ENCODE measurements around the gene CYP26A1. TPM values are rescaled to one million over a fixed set of nuclear protein-coding genes. Genes with fewer than 3 reads are reported as not detected.

The CYP26A1 gene, protein sequence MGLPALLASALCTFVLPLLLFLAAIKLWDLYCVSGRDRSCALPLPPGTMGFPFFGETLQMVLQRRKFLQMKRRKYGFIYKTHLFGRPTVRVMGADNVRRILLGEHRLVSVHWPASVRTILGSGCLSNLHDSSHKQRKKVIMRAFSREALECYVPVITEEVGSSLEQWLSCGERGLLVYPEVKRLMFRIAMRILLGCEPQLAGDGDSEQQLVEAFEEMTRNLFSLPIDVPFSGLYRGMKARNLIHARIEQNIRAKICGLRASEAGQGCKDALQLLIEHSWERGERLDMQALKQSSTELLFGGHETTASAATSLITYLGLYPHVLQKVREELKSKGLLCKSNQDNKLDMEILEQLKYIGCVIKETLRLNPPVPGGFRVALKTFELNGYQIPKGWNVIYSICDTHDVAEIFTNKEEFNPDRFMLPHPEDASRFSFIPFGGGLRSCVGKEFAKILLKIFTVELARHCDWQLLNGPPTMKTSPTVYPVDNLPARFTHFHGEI
- total RNA-seq (not detected), polyA plus RNA-seq (under 1 TPM in 1 of 3 donors, not detected in 2; 0.04 TPM)
- long read RNA-seq, donor 1, result 0 reads
- long read RNA-seq, donor 2, result 0 reads

DNA sequence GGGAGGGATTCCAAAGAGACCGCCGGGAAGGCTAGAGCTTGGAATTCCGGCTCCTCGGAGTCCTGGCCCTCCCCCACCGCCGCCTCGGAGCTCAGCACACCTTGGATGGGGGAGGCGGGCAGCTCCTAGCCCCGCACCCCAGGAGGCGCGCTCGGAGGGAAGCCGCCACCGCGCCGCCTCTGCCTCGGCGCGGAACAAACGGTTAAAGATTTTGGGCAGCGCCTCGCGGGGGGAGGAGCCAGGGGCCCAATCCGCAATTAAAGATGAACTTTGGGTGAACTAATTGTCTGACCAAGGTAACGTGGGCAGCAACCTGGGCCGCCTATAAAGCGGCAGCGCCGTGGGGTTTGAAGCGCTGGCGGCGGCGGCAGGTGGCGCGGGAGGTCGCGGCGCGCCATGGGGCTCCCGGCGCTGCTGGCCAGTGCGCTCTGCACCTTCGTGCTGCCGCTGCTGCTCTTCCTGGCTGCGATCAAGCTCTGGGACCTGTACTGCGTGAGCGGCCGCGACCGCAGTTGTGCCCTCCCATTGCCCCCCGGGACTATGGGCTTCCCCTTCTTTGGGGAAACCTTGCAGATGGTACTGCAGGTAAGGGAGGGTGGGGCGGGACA lies at the start of gene CYP26A1:
CYP26A1 (plus strand) TSS at position 355 of the 608 bp plus-strand sequence; CDS start at position 397, 42 bp downstream.
- peak within 1 kb of the TSS; percentile 60 for H3K4me3 ChIP-seq
- TF ChIP-seq, protein P1, sequence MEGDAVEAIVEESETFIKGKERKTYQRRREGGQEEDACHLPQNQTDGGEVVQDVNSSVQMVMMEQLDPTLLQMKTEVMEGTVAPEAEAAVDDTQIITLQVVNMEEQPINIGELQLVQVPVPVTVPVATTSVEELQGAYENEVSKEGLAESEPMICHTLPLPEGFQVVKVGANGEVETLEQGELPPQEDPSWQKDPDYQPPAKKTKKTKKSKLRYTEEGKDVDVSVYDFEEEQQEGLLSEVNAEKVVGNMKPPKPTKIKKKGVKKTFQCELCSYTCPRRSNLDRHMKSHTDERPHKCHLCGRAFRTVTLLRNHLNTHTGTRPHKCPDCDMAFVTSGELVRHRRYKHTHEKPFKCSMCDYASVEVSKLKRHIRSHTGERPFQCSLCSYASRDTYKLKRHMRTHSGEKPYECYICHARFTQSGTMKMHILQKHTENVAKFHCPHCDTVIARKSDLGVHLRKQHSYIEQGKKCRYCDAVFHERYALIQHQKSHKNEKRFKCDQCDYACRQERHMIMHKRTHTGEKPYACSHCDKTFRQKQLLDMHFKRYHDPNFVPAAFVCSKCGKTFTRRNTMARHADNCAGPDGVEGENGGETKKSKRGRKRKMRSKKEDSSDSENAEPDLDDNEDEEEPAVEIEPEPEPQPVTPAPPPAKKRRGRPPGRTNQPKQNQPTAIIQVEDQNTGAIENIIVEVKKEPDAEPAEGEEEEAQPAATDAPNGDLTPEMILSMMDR (IDR thresholded peaks at IDR 0.05), result no peak
- H3K4me1 ChIP-seq, result peaks cover 15% of the 10 kb centered on the region
- H3K36me3 ChIP-seq (ENCODE audit: insufficient read depth in 1 of 2, low read depth in 1 of 2), result no peaks in the 10 kb centered on the region
- DNase-seq, result peak in 1 of 2 donors; percentile 45
- no peak within 1 kb of the TSS for H3K27ac ChIP-seq
- peaks cover 0 to 88% (median 21%) of the 10 kb centered on the region in 3 donors for H3K27me3 ChIP-seq (ENCODE audit: insufficient read depth in 3 of 3, low read length in 2 of 3)
- no peaks in the 10 kb centered on the region for H3K9me3 ChIP-seq
- 1 to 3% (median 1%) methylated on average over 22 to 52 of the region's 52 CpGs for WGBS, 3 donors
- intact Hi-C loops (cut with DNase I), result no loop called here
- ATAC-seq, result peak in 1 of 4 donors; percentile 60

DNA sequence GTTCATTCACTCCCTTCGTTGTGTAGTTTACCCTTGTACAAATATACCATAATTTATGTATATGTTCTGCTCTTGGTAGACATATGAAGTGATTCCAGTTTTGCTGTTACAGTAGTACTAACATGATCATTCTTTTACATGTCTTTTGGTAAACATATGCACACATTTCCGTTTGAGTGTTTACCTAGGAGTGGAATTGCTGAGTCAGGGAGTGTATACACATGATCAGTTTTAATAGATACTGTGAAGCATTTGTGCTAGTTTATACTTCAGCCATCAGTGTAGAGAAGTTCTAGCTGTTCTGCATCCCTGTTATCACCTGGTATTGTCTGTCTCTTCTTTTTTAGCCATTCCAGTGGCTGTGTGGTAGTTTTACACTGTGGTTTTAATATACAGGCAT lies 47.6 kb upstream of the CYP26A1 start:
- Histone ChIP-seq H3K9me3 (peaks cover 5% of the 10 kb centered on the region), H3K27me3 (ENCODE audit: insufficient read depth in 3 of 3, low read length in 2 of 3) (no peaks in the 10 kb centered on the region), H3K36me3 (ENCODE audit: insufficient read depth in 1 of 2, low read depth in 1 of 2) (peaks cover 0 to 28% of the 10 kb centered on the region in 2 donors), H3K27ac (no peak overlapping the region), H3K4me3 (no peak overlapping the region), H3K4me1 (no peaks in the 10 kb centered on the region)
- TF ChIP-seq, protein P1 (IDR thresholded peaks at IDR 0.05), result no peak
- 84 to 91% (median 86%) methylated on average over 2 of the region's 2 CpGs for WGBS, 3 donors
- DNase-seq (no peak), ATAC-seq (no peak)
- intact Hi-C loops (cut with DNase I), result no loop called here

- H3K4me1 ChIP-seq, result no peaks in the 10 kb centered on the region
- no peak overlapping the region for H3K4me3 ChIP-seq
- intact Hi-C loops (cut with DNase I), result no loop called here
- H3K27ac ChIP-seq, result no peak overlapping the region
- no peak for ATAC-seq
- DNase-seq, result no peak
- TF ChIP-seq, protein P1 (IDR thresholded peaks at IDR 0.05), result no peak
- H3K9me3 ChIP-seq, result peaks cover 5% of the 10 kb centered on the region
- no peaks in the 10 kb centered on the region for H3K27me3 ChIP-seq (ENCODE audit: insufficient read depth in 3 of 3, low read length in 2 of 3)
- H3K36me3 ChIP-seq (ENCODE audit: insufficient read depth in 1 of 2, low read depth in 1 of 2), result peaks cover 0 to 28% of the 10 kb centered on the region in 2 donors
Observed at GRCh38 chr10:93027508-93027907, 46.2 kb upstream of the CYP26A1 start.

GRCh38 chr10:93028883-93029282 lies 44.8 kb upstream of the CYP26A1 start:
- TF ChIP-seq, protein P1 (IDR thresholded peaks at IDR 0.05), result no peak
- Histone ChIP-seq H3K4me3 (no peak overlapping the region), H3K27ac (no peak overlapping the region), H3K27me3 (ENCODE audit: insufficient read depth in 3 of 3, low read length in 2 of 3) (no peaks in the 10 kb centered on the region), H3K4me1 (no peaks in the 10 kb centered on the region), H3K36me3 (ENCODE audit: insufficient read depth in 1 of 2, low read depth in 1 of 2) (peaks cover 0 to 28% of the 10 kb centered on the region in 2 donors), H3K9me3 (peaks cover 5% of the 10 kb centered on the region)
- intact Hi-C loops (cut with DNase I), result no loop called here
- ATAC-seq (no peak), DNase-seq (no peak)
- 82 to 94% (median 92%) methylated on average over 2 of the region's 2 CpGs for WGBS, 3 donors

All from psoas muscle (tissue), 8 donors.